ENCODE data around the gene CORO2A.
A peak's percentile ranks its signal among the peaks of the same experiment; 100 is the strongest.

The CORO2A gene

GRCh38 chr9:98154678-98155077 lies 37.8 kb downstream of the CORO2A start:
- H4K8ac ChIP-seq (ENCODE audit: low read length) = no peak overlapping the region
- H3K23ac ChIP-seq (ENCODE audit: low read length in 2 of 2) = no peak overlapping the region
- no peak overlapping the region for H3K14ac ChIP-seq (ENCODE audit: low read length in 2 of 2)
- no peak overlapping the region for H2AK5ac ChIP-seq (ENCODE audit: low read length, severe bottlenecking)
- H2BK120ac ChIP-seq (ENCODE audit: low read depth, low read length) = no peak overlapping the region
- no peaks in the 10 kb centered on the region for H3K79me1 ChIP-seq (replicated peaks; ENCODE audit: low read length, poor library complexity, severe bottlenecking)
- H2BK12ac ChIP-seq (ENCODE audit: low read length in 2 of 2) = no peak overlapping the region
- no peak overlapping the region for H3K9ac ChIP-seq (ENCODE audit: low read length)
- H3K27ac ChIP-seq (ENCODE audit: low read length, poor library complexity, severe bottlenecking) = no peak overlapping the region
- no peaks in the 10 kb centered on the region for H3K9me3 ChIP-seq (ENCODE audit: control insufficient read depth, low read length)
- H2BK5ac ChIP-seq (ENCODE audit: low read depth, low read length, poor library complexity, severe bottlenecking) = no peak overlapping the region
- H4K91ac ChIP-seq (ENCODE audit: low read length) = no peak overlapping the region
- H3K4me2 ChIP-seq (ENCODE audit: low read length, poor library complexity, severe bottlenecking) = no peak overlapping the region
- WGBS = 91% methylated on average over 2 of the region's 2 CpGs
- H2BK15ac ChIP-seq (ENCODE audit: low read depth, poor library complexity, severe bottlenecking) = no peak overlapping the region
- no peak overlapping the region for H3K4me3 ChIP-seq (ENCODE audit: insufficient read depth in 1 of 2, low read depth in 1 of 2, low read length in 2 of 2)
- peaks cover 8% of the 10 kb centered on the region in 2 experiments for H3K27me3 ChIP-seq (ENCODE audit: control insufficient read depth in 1 of 2, insufficient read depth in 1 of 2, low read length in 2 of 2)
- no peaks in the 10 kb centered on the region for H3K36me3 ChIP-seq (ENCODE audit: control insufficient read depth in 1 of 2, insufficient read depth in 2 of 2, low read depth in 1 of 2, low read length in 2 of 2)
- no peak overlapping the region for H3K4ac ChIP-seq (ENCODE audit: low read depth in 1 of 2, low read length in 2 of 2)
- no peak overlapping the region for H2AFZ ChIP-seq (ENCODE audit: low read depth, low read length)
- no peak overlapping the region for H3K18ac ChIP-seq (ENCODE audit: low read depth in 1 of 2, low read length in 2 of 2)
- DNase-seq = no peak
- H3K4me1 ChIP-seq (ENCODE audit: control insufficient read depth, insufficient read depth, low read depth, low read length) = peaks cover 2% of the 10 kb centered on the region

- Histone ChIP-seq H3K9ac (ENCODE audit: low read length) (no peak overlapping the region), H2BK15ac (ENCODE audit: low read depth, poor library complexity, severe bottlenecking) (no peak overlapping the region), H2AK5ac (ENCODE audit: low read length, severe bottlenecking) (no peak overlapping the region), H3K4me2 (ENCODE audit: low read length, poor library complexity, severe bottlenecking) (no peak overlapping the region), H4K91ac (ENCODE audit: low read length) (no peak overlapping the region), H3K18ac (ENCODE audit: low read depth in 1 of 2, low read length in 2 of 2) (no peak overlapping the region), H2BK5ac (ENCODE audit: low read depth, low read length, poor library complexity, severe bottlenecking) (no peak overlapping the region), H4K8ac (ENCODE audit: low read length) (no peak overlapping the region), H3K36me3 (ENCODE audit: control insufficient read depth in 1 of 2, insufficient read depth in 2 of 2, low read depth in 1 of 2, low read length in 2 of 2) (no peaks in the 10 kb centered on the region), H3K27me3 (ENCODE audit: control insufficient read depth in 1 of 2, insufficient read depth in 1 of 2, low read length in 2 of 2) (peaks cover 7 to 16% of the 10 kb centered on the region in 2 experiments), H3K4me1 (ENCODE audit: control insufficient read depth, insufficient read depth, low read depth, low read length) (peaks cover 2% of the 10 kb centered on the region), H2BK12ac (ENCODE audit: low read length in 2 of 2) (no peak overlapping the region), H3K4ac (ENCODE audit: low read depth in 1 of 2, low read length in 2 of 2) (no peak overlapping the region), H3K4me3 (ENCODE audit: insufficient read depth in 1 of 2, low read depth in 1 of 2, low read length in 2 of 2) (no peak overlapping the region), H3K23ac (ENCODE audit: low read length in 2 of 2) (no peak overlapping the region), H2AFZ (ENCODE audit: low read depth, low read length) (no peak overlapping the region), H2BK120ac (ENCODE audit: low read depth, low read length) (no peak overlapping the region), H3K14ac (ENCODE audit: low read length in 2 of 2) (no peak overlapping the region), H3K79me1 (replicated peaks; ENCODE audit: low read length, poor library complexity, severe bottlenecking) (no peaks in the 10 kb centered on the region), H3K27ac (ENCODE audit: low read length, poor library complexity, severe bottlenecking) (no peak overlapping the region), H3K9me3 (ENCODE audit: control insufficient read depth, low read length) (no peaks in the 10 kb centered on the region)
- no peak for DNase-seq
Measured at GRCh38 chr9:98152526-98152925, 39.9 kb downstream of the CORO2A start.

GRCh38 chr9:98150721-98151120 lies 41.7 kb downstream of the CORO2A start:
- Histone ChIP-seq H3K4me2 (ENCODE audit: low read length, poor library complexity, severe bottlenecking) (no peak overlapping the region), H3K27me3 (ENCODE audit: control insufficient read depth in 1 of 2, insufficient read depth in 1 of 2, low read length in 2 of 2) (peaks cover 4 to 16% of the 10 kb centered on the region in 2 experiments)
- WGBS = 91% methylated on average over 3 of the region's 3 CpGs

GRCh38 chr9:98150164-98150563 lies 42.3 kb downstream of the CORO2A start:
- no peak overlapping the region for H4K91ac ChIP-seq (ENCODE audit: low read length)
- H3K79me1 ChIP-seq (replicated peaks; ENCODE audit: low read length, poor library complexity, severe bottlenecking) = no peaks in the 10 kb centered on the region
- H3K9me3 ChIP-seq (ENCODE audit: control insufficient read depth, low read length) = no peaks in the 10 kb centered on the region
- H4K8ac ChIP-seq (ENCODE audit: low read length) = no peak overlapping the region
- no peak overlapping the region for H2BK5ac ChIP-seq (ENCODE audit: low read depth, low read length, poor library complexity, severe bottlenecking)
- H2BK120ac ChIP-seq (ENCODE audit: low read depth, low read length) = no peak overlapping the region
- H3K27ac ChIP-seq (ENCODE audit: low read length, poor library complexity, severe bottlenecking) = no peak overlapping the region
- H3K4me3 ChIP-seq (ENCODE audit: insufficient read depth in 1 of 2, low read depth in 1 of 2, low read length in 2 of 2) = no peak overlapping the region
- peaks cover 4 to 16% of the 10 kb centered on the region in 2 experiments for H3K27me3 ChIP-seq (ENCODE audit: control insufficient read depth in 1 of 2, insufficient read depth in 1 of 2, low read length in 2 of 2)
- no peak overlapping the region for H2AK5ac ChIP-seq (ENCODE audit: low read length, severe bottlenecking)
- peaks cover 7% of the 10 kb centered on the region for H3K4me1 ChIP-seq (ENCODE audit: control insufficient read depth, insufficient read depth, low read depth, low read length)
- H3K18ac ChIP-seq (ENCODE audit: low read depth in 1 of 2, low read length in 2 of 2) = peak overlapping the region in 1 of 2 experiments; percentile 21
- H2BK15ac ChIP-seq (ENCODE audit: low read depth, poor library complexity, severe bottlenecking) = no peak overlapping the region
- H3K23ac ChIP-seq (ENCODE audit: low read length in 2 of 2) = no peak overlapping the region
- 81% methylated on average over 7 of the region's 7 CpGs for WGBS
- H3K36me3 ChIP-seq (ENCODE audit: control insufficient read depth in 1 of 2, insufficient read depth in 2 of 2, low read depth in 1 of 2, low read length in 2 of 2) = no peaks in the 10 kb centered on the region
- no peak overlapping the region for H2BK12ac ChIP-seq (ENCODE audit: low read length in 2 of 2)
- no peak overlapping the region for H3K4ac ChIP-seq (ENCODE audit: low read depth in 1 of 2, low read length in 2 of 2)
- H3K4me2 ChIP-seq (ENCODE audit: low read length, poor library complexity, severe bottlenecking) = no peak overlapping the region
- H2AFZ ChIP-seq (ENCODE audit: low read depth, low read length) = no peak overlapping the region
- no peak overlapping the region for H3K9ac ChIP-seq (ENCODE audit: low read length)
- H3K14ac ChIP-seq (ENCODE audit: low read length in 2 of 2) = peak overlapping the region in 1 of 2 experiments; percentile 85
- DNase-seq = no peak

More at GRCh38 chr9:98150721-98151120, 41.7 kb downstream of the CORO2A start:
- Histone ChIP-seq H3K9ac (ENCODE audit: low read length) (no peak overlapping the region), H3K23ac (ENCODE audit: low read length in 2 of 2) (no peak overlapping the region), H2AK5ac (ENCODE audit: low read length, severe bottlenecking) (no peak overlapping the region), H3K9me3 (ENCODE audit: control insufficient read depth, low read length) (no peaks in the 10 kb centered on the region), H3K4me3 (ENCODE audit: insufficient read depth in 1 of 2, low read depth in 1 of 2, low read length in 2 of 2) (no peak overlapping the region), H3K18ac (ENCODE audit: low read depth in 1 of 2, low read length in 2 of 2) (no peak overlapping the region), H3K4me1 (ENCODE audit: control insufficient read depth, insufficient read depth, low read depth, low read length) (peaks cover 7% of the 10 kb centered on the region), H4K8ac (ENCODE audit: low read length) (no peak overlapping the region), H2AFZ (ENCODE audit: low read depth, low read length) (no peak overlapping the region), H2BK120ac (ENCODE audit: low read depth, low read length) (no peak overlapping the region), H3K4ac (ENCODE audit: low read depth in 1 of 2, low read length in 2 of 2) (no peak overlapping the region), H3K36me3 (ENCODE audit: control insufficient read depth in 1 of 2, insufficient read depth in 2 of 2, low read depth in 1 of 2, low read length in 2 of 2) (no peaks in the 10 kb centered on the region), H4K91ac (ENCODE audit: low read length) (no peak overlapping the region), H3K79me1 (replicated peaks; ENCODE audit: low read length, poor library complexity, severe bottlenecking) (no peaks in the 10 kb centered on the region), H3K27ac (ENCODE audit: low read length, poor library complexity, severe bottlenecking) (no peak overlapping the region), H2BK12ac (ENCODE audit: low read length in 2 of 2) (no peak overlapping the region), H2BK5ac (ENCODE audit: low read depth, low read length, poor library complexity, severe bottlenecking) (no peak overlapping the region), H2BK15ac (ENCODE audit: low read depth, poor library complexity, severe bottlenecking) (no peak overlapping the region), H3K14ac (ENCODE audit: low read length in 2 of 2) (no peak overlapping the region)
- no peak for DNase-seq

All from mesenchymal stem cell (in vitro differentiated cells and primary cell).